Activated naive CD4-positive, alpha-beta T cell treated with anti-CD3 and anti-CD28 coated beads, Interleukin-2, amount 10 ng/mL, durations not matched to agents 7 days and 5 days (primary cell): ENCODE measurements around the gene FSD2.

Experiments used
- CTCF ChIA-PET: fragments of 350-600 bp; sonication (Branson Sonifier 250); formaldehyde crosslinking; loops from one replicate; lab custom pipeline; 2021; ENCODE audit warnings: antibody characterized with exemption; lab: Charles Lee
- DNase-seq: peaks from one replicate; pipeline ENCODE4 v3.0.0-alpha.2; 2020
- H3K27ac Mint-ChIP-seq: one replicate; pipeline ENCODE4 v1.8.0; 2021; ENCODE audit warnings: mild to moderate bottlenecking, moderate library complexity, mixed read lengths
- H3K27me3 Mint-ChIP-seq: one replicate; pipeline ENCODE4 v1.8.0; 2021; ENCODE audit warnings: mild to moderate bottlenecking, mixed read lengths
- H3K36me3 Mint-ChIP-seq: one replicate; pipeline ENCODE4 v1.8.0; 2021; ENCODE audit warnings: mixed read lengths
- H3K4me1 Mint-ChIP-seq: one replicate; pipeline ENCODE4 v1.8.0; 2021; ENCODE audit warnings: mixed read lengths
- H3K4me3 Mint-ChIP-seq: one replicate; pipeline ENCODE4 v1.8.0; 2021; ENCODE audit warnings: mild to moderate bottlenecking, moderate library complexity, mixed read lengths
- H3K9me3 Mint-ChIP-seq: one replicate; pipeline ENCODE4 v1.8.0; 2021; ENCODE audit warnings: mixed read lengths

FSD2 gene

DNA sequence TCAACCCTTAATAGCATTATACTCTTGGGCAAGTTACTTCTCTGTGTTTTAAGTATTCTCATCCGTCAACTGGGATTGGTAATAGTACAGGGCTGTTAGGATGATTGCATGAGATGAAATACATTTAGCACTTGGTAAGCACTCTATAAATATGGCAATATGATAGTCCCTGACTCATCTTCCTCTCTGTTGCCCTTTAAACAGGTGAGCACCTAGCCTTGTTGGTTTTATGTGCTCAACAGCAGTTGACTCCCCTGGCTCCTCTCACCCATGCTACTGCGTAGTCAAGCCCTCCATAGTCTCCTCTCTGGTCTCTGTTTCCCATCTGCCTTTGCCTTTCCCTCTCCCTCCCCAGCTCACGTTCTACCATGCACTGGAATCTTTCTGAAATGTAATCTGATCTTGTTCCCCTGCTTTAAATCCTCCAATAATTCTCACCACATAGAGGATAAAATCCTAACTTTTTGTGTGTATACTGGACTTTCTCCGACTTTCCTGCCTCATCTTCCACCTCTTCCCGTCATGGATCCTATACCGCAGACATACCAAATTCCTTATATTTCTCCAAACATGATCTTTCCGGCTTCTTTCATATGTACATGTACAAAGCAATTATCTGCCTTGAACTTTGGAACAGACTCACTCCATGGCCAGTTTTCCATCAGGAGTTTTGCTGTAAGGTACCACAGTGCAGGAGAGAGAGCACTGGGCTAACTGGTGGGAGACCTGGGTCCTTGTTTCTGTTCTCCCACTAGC lies 42.3 kb downstream of the FSD2 start:
- CTCF ChIA-PET = no interaction called here
- H3K27ac Mint-ChIP-seq = peak overlapping the region; percentile 20
- no peaks in the 10 kb centered on the region for H3K27me3 Mint-ChIP-seq

DNA sequence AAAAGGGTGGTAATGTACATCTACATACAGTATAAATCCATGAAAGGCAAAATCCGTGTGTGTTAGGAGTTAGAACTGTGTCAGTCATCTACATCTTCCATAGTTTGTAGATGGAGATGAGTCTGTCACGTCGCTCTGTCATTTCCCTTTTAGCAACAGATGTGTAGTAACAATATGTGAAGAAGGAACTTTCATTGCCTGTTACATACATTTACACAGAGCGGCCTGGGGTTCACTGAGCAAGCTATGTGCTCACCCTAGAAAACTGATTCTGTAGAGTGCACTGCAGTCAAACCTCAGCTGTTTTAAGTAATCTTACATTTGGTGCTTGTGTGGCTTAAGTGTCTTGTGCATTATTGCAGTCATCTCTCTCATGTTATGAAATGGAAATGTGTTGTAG lies 54.6 kb downstream of the FSD2 start:
- CTCF ChIA-PET = interaction anchor here (1.0 to 1.9 kb wide), 4 partner anchors 15 to 249 kb away, joined by 3 to 4 read pairs (median 4); no protein-coding TSS in a partner anchor
- no peaks in the 10 kb centered on the region for H3K9me3 Mint-ChIP-seq
- no peaks in the 10 kb centered on the region for H3K27me3 Mint-ChIP-seq
- H3K36me3 Mint-ChIP-seq = peaks cover 44% of the 10 kb centered on the region
- H3K4me1 Mint-ChIP-seq = peaks cover 48% of the 10 kb centered on the region
- peak overlapping the region; percentile 97 for H3K4me3 Mint-ChIP-seq
- no peak for DNase-seq
- peak overlapping the region; percentile 94 for H3K27ac Mint-ChIP-seq

More for the DNA sequence above, 42.3 kb downstream of the FSD2 start:
- no peak overlapping the region for H3K4me3 Mint-ChIP-seq
- peaks cover 13% of the 10 kb centered on the region for H3K4me1 Mint-ChIP-seq
- no peaks in the 10 kb centered on the region for H3K9me3 Mint-ChIP-seq
- peaks cover 15% of the 10 kb centered on the region for H3K36me3 Mint-ChIP-seq
- no peak for DNase-seq

DNA sequence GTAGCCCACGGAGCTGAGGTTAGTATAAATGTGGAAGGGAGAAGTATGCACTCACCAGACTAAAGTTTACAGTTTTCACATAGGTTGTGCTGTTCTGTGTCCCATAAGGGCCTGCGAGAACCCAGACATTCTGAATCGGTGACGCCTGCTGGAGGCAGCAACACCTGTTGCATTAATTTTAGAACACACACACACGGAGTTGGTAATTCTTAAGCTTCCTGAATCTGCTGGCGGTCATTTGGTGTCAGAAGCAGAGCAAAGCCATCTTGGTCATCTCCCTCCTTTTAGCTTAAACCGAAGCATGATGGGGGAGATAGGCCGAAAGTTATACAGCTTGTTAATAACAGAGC lies 55.1 kb downstream of the FSD2 start:
- peak; percentile 49 for DNase-seq
- CTCF ChIA-PET = interaction anchor here (1.0 to 1.9 kb wide), 4 partner anchors 15 to 250 kb away, joined by 3 to 4 read pairs (median 4); no protein-coding TSS in a partner anchor
- no peaks in the 10 kb centered on the region for H3K27me3 Mint-ChIP-seq
- H3K36me3 Mint-ChIP-seq = peaks cover 39% of the 10 kb centered on the region
- H3K9me3 Mint-ChIP-seq = no peaks in the 10 kb centered on the region
- peaks cover 44% of the 10 kb centered on the region for H3K4me1 Mint-ChIP-seq
- peak overlapping the region; percentile 97 for H3K4me3 Mint-ChIP-seq
- peak overlapping the region; percentile 94 for H3K27ac Mint-ChIP-seq

DNA sequence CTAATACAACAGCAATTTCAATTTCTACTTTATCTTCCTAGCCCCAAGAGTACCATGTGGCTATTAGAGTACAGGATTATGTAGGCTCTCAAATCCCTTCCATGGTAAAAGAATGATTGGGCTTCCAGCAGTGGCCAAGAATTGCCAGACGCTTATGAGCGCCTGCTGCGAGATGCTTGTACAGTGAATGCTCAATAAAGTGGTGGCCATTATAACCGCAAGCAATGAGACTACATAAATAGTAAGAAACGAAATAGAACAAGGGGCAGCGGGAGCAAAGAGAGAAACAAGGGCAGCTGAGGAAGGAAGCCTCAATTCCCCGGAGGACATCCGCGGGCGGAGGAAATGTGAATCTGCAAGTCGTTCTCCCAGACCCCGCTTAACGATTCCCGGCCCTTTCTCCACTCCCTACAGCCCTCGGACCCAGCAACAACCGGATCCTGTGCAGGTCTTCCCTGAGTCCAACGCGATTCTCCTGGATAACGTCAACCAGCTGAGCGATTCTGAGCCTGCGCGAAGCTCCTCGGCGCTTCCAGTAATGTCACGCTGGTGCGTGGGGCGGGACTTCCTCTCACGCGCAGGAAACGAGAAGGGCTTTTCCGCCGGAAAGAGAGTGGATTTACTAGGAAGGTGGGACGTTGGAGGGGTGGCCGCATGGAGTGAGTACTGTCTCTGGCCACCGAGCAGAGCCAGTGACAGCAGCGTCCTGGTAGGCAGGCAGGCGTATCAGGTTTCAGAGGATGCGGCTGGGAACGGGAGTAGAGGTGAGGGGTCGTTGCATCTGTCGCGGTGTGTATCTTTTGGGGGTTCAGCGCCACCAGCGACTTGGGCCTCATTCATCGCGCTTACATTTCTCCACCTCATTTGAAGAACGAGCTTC lies 55.7 kb downstream of the FSD2 start:
- CTCF ChIA-PET = interaction anchor here (0.9 to 1.9 kb wide), 5 partner anchors 16 to 250 kb away, joined by 3 to 4 read pairs (median 4); no protein-coding TSS in a partner anchor
- peaks cover 42% of the 10 kb centered on the region for H3K4me1 Mint-ChIP-seq
- peak overlapping the region; percentile 94 for H3K27ac Mint-ChIP-seq
- no peaks in the 10 kb centered on the region for H3K9me3 Mint-ChIP-seq
- peak overlapping the region; percentile 97 for H3K4me3 Mint-ChIP-seq
- H3K36me3 Mint-ChIP-seq = peaks cover 35% of the 10 kb centered on the region
- peak; percentile 90 for DNase-seq
- H3K27me3 Mint-ChIP-seq = no peaks in the 10 kb centered on the region

DNA sequence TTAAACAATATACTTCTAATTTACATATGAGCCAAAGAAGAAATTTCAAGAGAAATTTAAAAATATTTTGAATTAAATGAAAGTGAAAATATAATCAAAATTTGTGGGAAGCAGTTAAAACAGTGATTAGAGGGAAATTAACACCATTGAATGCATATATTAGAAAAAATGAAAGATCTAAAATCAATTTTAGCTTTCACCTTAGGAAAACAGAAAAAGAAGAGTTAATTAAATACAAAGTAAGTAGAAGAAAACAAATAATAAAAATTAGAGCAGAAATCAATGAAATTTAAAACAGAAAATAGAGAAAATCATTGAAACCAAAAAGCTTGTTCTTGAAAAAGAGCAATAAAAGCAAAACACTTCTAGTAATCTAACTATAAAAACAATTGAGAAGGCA lies 57.6 kb downstream of the FSD2 start:
- H3K4me3 Mint-ChIP-seq = no peak overlapping the region
- peaks cover 37% of the 10 kb centered on the region for H3K4me1 Mint-ChIP-seq
- H3K27me3 Mint-ChIP-seq = no peaks in the 10 kb centered on the region
- peaks cover 23% of the 10 kb centered on the region for H3K36me3 Mint-ChIP-seq
- no peaks in the 10 kb centered on the region for H3K9me3 Mint-ChIP-seq
- H3K27ac Mint-ChIP-seq = no peak overlapping the region
- DNase-seq = no peak
- CTCF ChIA-PET = no interaction called here

DNA sequence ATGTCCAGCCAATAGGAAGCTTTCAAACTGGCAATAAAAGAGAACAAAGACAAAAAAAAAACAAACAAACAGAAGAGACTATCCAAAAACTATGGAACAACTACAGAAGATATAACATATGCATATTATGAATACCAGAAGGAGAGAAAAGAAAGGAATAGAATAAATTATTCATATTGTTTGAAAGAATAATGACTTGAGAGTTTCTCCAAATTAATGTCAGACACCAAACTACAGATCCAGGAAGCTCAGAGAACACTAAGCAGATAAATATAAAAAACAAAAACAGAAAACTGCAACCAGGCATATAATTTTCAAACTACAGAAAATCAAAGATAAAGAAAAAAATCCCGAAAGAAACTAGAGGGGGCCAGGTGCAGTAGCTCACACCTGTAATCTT lies 62.1 kb downstream of the FSD2 start:
- H3K9me3 Mint-ChIP-seq = no peaks in the 10 kb centered on the region
- H3K4me3 Mint-ChIP-seq = no peak overlapping the region
- H3K27me3 Mint-ChIP-seq = no peaks in the 10 kb centered on the region
- no peak for DNase-seq
- no peak overlapping the region for H3K27ac Mint-ChIP-seq
- H3K36me3 Mint-ChIP-seq = no peaks in the 10 kb centered on the region
- CTCF ChIA-PET = no interaction called here
- peaks cover 2% of the 10 kb centered on the region for H3K4me1 Mint-ChIP-seq

DNA sequence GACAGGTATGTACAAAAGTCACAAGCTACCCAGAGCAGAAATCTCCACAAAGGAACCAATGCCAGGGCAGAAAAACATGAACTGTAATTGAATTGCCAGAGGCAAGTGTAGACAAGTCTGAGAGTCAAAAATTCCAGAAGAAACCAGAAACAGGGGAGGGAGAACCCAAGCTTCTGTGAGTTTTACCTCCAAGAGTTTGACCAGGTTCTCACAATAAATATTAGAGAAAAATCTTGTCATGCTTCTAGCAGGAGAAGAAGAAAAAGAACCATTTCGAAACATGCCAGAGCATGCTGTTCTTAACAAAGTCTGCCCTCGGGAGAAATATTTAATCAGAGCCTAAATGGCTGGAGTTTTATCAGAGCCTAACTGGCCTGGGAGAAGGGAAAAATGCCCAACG lies 63.7 kb downstream of the FSD2 start:
- peaks cover 1% of the 10 kb centered on the region for H3K36me3 Mint-ChIP-seq
- no peak overlapping the region for H3K4me3 Mint-ChIP-seq
- no peaks in the 10 kb centered on the region for H3K9me3 Mint-ChIP-seq
- no peaks in the 10 kb centered on the region for H3K27me3 Mint-ChIP-seq
- DNase-seq = no peak
- H3K27ac Mint-ChIP-seq = no peak overlapping the region
- CTCF ChIA-PET = no interaction called here
- H3K4me1 Mint-ChIP-seq = no peaks in the 10 kb centered on the region

DNA sequence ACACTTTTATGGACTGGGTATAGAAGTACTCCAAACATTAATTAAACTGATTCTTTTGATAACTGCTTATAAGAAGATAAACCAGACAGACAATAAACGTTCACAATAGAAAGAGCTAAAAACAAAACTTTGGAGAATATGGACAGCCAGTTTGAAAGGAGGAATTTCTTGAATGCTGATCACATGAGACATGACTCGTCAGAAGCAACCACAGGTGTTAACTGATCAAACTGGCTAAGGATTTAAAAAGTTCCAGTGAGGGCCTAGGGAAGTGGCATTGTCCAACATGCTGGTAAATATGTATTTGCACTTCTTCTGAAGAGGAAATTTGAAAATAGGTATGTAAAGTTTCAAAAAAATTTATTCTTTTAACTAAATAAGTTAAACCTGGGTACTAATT lies 66.8 kb downstream of the FSD2 start:
- CTCF ChIA-PET = no interaction called here
- no peak overlapping the region for H3K27ac Mint-ChIP-seq
- no peaks in the 10 kb centered on the region for H3K27me3 Mint-ChIP-seq
- H3K4me1 Mint-ChIP-seq = no peaks in the 10 kb centered on the region
- H3K36me3 Mint-ChIP-seq = peaks cover 4% of the 10 kb centered on the region
- no peak overlapping the region for H3K4me3 Mint-ChIP-seq
- H3K9me3 Mint-ChIP-seq = no peaks in the 10 kb centered on the region
- no peak for DNase-seq

DNA sequence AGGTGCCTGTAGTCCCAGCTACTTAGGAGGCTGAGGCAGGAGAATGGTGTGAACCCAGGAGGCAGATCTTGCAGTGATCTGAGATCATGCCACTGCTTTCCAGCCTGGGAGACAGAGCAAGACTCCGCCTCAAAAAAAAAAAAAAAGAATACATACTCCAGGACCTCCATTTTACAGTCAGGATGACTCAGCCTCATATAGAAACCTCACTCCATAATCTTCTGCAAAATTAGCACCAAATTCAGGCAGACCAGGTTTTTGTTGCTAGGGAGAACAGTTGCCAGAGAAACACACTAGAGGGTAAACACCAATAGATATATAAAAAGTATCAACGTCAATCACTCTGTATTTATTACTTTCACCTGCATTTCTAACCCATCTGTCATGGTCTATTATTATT lies 67.9 kb downstream of the FSD2 start:
- Mint-ChIP-seq H3K36me3 (peaks cover 4% of the 10 kb centered on the region), H3K27ac (no peak overlapping the region)
- CTCF ChIA-PET = no interaction called here

DNA sequence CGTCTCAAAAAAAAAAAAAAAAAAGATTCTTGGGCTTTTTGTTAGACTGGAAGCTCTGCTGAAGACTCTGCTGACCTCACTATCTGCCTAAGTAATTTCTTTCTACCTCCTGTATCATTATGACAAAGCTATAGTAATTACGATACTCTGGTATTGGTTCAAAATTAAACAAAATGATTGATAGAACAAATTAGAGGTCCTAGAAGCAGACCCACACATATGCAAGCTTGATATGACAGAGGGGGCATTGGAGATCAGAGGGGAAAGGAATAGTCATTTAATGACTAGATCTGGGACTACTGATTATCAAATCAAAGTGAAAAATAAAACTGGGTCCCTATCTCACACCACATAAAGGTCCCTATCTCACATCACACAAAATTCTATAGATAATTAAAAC lies 74.3 kb downstream of the FSD2 start:
- no peaks in the 10 kb centered on the region for H3K4me1 Mint-ChIP-seq
- no peaks in the 10 kb centered on the region for H3K9me3 Mint-ChIP-seq
- DNase-seq = no peak
- CTCF ChIA-PET = no interaction called here
- H3K4me3 Mint-ChIP-seq = no peak overlapping the region
- H3K27ac Mint-ChIP-seq = no peak overlapping the region
- peaks cover 3% of the 10 kb centered on the region for H3K36me3 Mint-ChIP-seq
- no peaks in the 10 kb centered on the region for H3K27me3 Mint-ChIP-seq

More for the DNA sequence above, 67.9 kb downstream of the FSD2 start:
- no peaks in the 10 kb centered on the region for H3K9me3 Mint-ChIP-seq
- no peaks in the 10 kb centered on the region for H3K27me3 Mint-ChIP-seq
- H3K4me3 Mint-ChIP-seq = no peak overlapping the region
- H3K4me1 Mint-ChIP-seq = no peaks in the 10 kb centered on the region
- DNase-seq = no peak

DNA sequence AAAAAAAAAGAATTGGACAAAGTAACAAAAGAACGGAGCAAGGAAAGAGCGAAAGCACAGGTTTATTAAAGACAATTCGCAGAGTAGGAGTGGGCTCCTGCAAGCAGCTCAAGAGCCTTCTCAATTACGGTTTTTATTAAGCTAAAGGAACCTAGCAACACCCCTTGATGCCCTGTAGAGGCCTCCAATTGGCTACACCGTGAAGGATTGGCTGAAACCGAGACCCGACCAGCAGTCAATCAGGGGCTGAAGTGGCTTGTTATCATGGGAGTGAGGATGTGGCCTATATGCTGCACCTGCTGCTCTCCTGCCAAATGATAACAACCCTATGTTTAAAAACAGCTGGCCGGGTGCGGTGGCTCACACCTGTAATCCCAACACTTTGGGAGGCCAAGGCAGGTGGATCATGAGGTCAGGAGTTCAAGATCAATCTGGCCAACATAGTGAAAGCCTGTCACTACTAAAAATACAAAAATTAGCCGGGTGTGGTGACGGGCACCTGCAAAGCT lies 75.8 kb downstream of the FSD2 start:
- H3K4me3 Mint-ChIP-seq = no peak overlapping the region
- DNase-seq = no peak
- H3K27ac Mint-ChIP-seq = no peak overlapping the region
- H3K4me1 Mint-ChIP-seq = no peaks in the 10 kb centered on the region
- CTCF ChIA-PET = no interaction called here
- H3K9me3 Mint-ChIP-seq = no peaks in the 10 kb centered on the region
- H3K36me3 Mint-ChIP-seq = peaks cover 3% of the 10 kb centered on the region
- H3K27me3 Mint-ChIP-seq = no peaks in the 10 kb centered on the region

DNA sequence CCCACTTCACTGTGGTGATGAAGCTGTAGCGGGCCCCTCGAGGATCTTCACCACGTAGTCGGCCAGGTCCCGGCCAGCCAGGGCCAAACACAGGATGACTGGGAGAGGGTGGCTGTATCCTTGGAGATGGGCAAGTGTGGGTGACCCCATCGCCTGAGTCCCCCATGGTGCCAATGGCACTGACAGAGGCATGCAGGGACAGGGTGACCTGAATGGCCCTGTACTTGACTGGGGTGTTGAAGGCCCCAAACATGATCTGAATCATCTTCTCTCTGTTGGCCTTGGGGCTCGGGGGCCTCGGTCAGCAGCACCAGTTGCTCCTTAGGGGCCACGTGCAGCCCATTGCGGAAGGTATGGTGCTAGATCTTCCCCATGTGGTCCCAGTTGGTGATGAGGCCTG lies 79.1 kb downstream of the FSD2 start:
- H3K27me3 Mint-ChIP-seq = no peaks in the 10 kb centered on the region
- no peaks in the 10 kb centered on the region for H3K9me3 Mint-ChIP-seq
- H3K36me3 Mint-ChIP-seq = no peaks in the 10 kb centered on the region
- H3K4me1 Mint-ChIP-seq = no peaks in the 10 kb centered on the region
- CTCF ChIA-PET = no interaction called here
- DNase-seq = no peak
- H3K4me3 Mint-ChIP-seq = no peak overlapping the region
- H3K27ac Mint-ChIP-seq = no peak overlapping the region

DNA sequence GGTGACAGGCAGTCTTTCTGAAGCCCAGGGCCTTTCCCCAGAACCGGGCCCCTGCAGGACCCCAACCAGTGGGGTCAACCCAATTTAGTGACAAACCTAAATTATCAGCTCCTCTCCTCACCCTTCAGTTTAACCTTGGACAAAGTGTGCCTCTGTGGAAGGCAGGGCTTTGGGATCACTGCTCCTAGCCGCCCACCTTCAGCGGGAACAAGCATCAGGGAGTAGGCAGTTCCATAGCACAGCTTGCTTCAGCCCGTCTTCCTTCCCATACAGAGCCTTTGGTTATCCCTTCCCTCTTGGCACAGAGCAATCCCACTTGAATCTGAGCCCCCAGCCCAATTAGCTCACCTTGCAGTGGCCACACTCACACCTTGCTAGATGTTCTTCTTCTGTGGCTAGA lies 90.9 kb downstream of the FSD2 start:
- Mint-ChIP-seq H3K27me3 (peaks cover 23% of the 10 kb centered on the region), H3K36me3 (no peaks in the 10 kb centered on the region), H3K9me3 (peaks cover 3% of the 10 kb centered on the region), H3K4me1 (no peaks in the 10 kb centered on the region), H3K4me3 (no peak overlapping the region), H3K27ac (no peak overlapping the region)
- DNase-seq = no peak
- CTCF ChIA-PET = no interaction called here

DNA sequence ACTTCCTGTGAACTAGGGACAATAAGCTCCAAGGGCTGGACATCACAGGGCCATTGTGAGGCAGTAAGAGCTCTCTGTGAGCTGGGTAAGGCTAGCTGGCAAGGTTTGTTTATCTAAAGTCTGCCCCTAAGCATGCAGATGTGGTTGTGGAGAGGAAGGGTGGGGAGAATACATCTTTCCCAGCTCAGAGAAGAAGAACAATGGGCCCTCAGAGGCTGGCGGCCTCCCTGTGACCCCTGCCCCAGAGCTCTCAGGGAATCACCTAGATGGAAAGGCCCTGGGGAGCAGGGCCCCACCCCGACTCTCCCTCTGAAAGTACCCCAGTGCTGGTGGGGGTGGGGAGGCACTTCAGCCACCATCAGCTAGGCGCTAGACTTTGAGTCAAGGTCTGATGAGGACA lies 91.9 kb downstream of the FSD2 start:
- CTCF ChIA-PET = no interaction called here
- H3K4me1 Mint-ChIP-seq = no peaks in the 10 kb centered on the region
- H3K27me3 Mint-ChIP-seq = peaks cover 23% of the 10 kb centered on the region

More for the DNA sequence above, 91.9 kb downstream of the FSD2 start:
- no peak overlapping the region for H3K27ac Mint-ChIP-seq
- no peak overlapping the region for H3K4me3 Mint-ChIP-seq
- DNase-seq = no peak
- no peaks in the 10 kb centered on the region for H3K36me3 Mint-ChIP-seq
- peaks cover 3% of the 10 kb centered on the region for H3K9me3 Mint-ChIP-seq
